Trophoblast cell (in vitro differentiated cells and primary cell): ENCODE data around the gene KPNA6.

Source experiments
- DNase-seq, 2 donors: peaks; one replicate each; pipeline ENCODE4 v3.0.0-alpha.2; 2016
- H2AFZ ChIP-seq: 2 replicates; pipeline ENCODE4 v1.6.1; 2013; ENCODE audit warnings: low read length, moderate library complexity, mild to moderate bottlenecking; ENCODE audit not compliant: insufficient read depth, poor library complexity
- H2AK5ac ChIP-seq: 2 replicates; pipeline ENCODE4 v1.6.1; 2013; ENCODE audit warnings: mild to moderate bottlenecking, low read length
- H2BK120ac ChIP-seq: 2 replicates; pipeline ENCODE4 v1.6.1; 2013; ENCODE audit warnings: low read length, mild to moderate bottlenecking, moderate library complexity; ENCODE audit not compliant: insufficient read depth, poor library complexity
- H2BK12ac ChIP-seq: 2 replicates; pipeline ENCODE4 v1.6.1; 2013; ENCODE audit warnings: mild to moderate bottlenecking, low read length, moderate library complexity
- H2BK5ac ChIP-seq: 2 replicates; pipeline ENCODE4 v1.6.1; 2013; ENCODE audit warnings: low read length, low read depth, moderate library complexity, mild to moderate bottlenecking; ENCODE audit not compliant: poor library complexity
- H3K14ac ChIP-seq: 2 replicates; pipeline ENCODE4 v1.6.1; 2013; ENCODE audit warnings: mild to moderate bottlenecking, low read length
- H3K18ac ChIP-seq: 2 replicates; pipeline ENCODE4 v1.6.1; 2013; ENCODE audit warnings: mild to moderate bottlenecking, low read length
- H3K23ac ChIP-seq: 2 replicates; pipeline ENCODE4 v1.6.1; 2013; ENCODE audit warnings: low read length
- H3K27ac ChIP-seq: 2 replicates; pipeline ENCODE4 v1.5.1; 2013; ENCODE audit warnings: low read depth, mild to moderate bottlenecking, inconsistent platforms, low read length, moderate library complexity
- H3K27me3 ChIP-seq: 2 replicates; pipeline ENCODE4 v1.6.1; 2013; ENCODE audit warnings: inconsistent platforms, mild to moderate bottlenecking, low read length, moderate library complexity; ENCODE audit not compliant: insufficient read depth
- H3K36me3 ChIP-seq, 2 experiments: 1 replicate in 1 of 2; 2 replicates in 1 of 2; pipeline ENCODE4 v1.6.1; 2013; ENCODE audit warnings: low read length in 2 of 2, mild to moderate bottlenecking in 2 of 2, moderate library complexity in 1 of 2; ENCODE audit not compliant: insufficient read depth in 2 of 2, control insufficient read depth in 1 of 2
- H3K4ac ChIP-seq: 2 replicates; pipeline ENCODE4 v1.6.1; 2013; ENCODE audit warnings: low read depth, mild to moderate bottlenecking, low read length, moderate library complexity
- H3K4me1 ChIP-seq, 2 experiments: 1 replicate in 1 of 2; 2 replicates in 1 of 2; pipeline ENCODE4 v1.6.1; 2013; ENCODE audit warnings: low read length in 2 of 2, mild to moderate bottlenecking in 2 of 2, moderate library complexity in 1 of 2; ENCODE audit not compliant: insufficient read depth in 2 of 2, control insufficient read depth in 1 of 2
- H3K4me2 ChIP-seq: 2 replicates; pipeline ENCODE4 v1.6.1; 2013; ENCODE audit warnings: inconsistent platforms, mild to moderate bottlenecking, low read length, moderate library complexity
- H3K4me3 ChIP-seq: 2 replicates; pipeline ENCODE4 v1.5.1; 2013; ENCODE audit warnings: mild to moderate bottlenecking, low read depth, low read length, inconsistent platforms
- H3K79me1 ChIP-seq: one replicate; pipeline ENCODE4 v1.6.1; 2013; ENCODE audit warnings: low read length
- H3K79me2 ChIP-seq: 2 replicates; pipeline ENCODE4 v1.6.1; 2013; ENCODE audit warnings: low read length, mild to moderate bottlenecking; ENCODE audit not compliant: control insufficient read depth, insufficient read depth, poor library complexity
- H3K9ac ChIP-seq: 2 replicates; pipeline ENCODE4 v1.6.1; 2013; ENCODE audit warnings: mild to moderate bottlenecking, low read length
- H3K9me3 ChIP-seq: 2 replicates; pipeline ENCODE4 v1.6.1; 2013; ENCODE audit warnings: low read depth, mild to moderate bottlenecking, control low read depth, inconsistent platforms, low read length; ENCODE audit not compliant: insufficient read depth
- H4K12ac ChIP-seq: 2 replicates; pipeline ENCODE4 v1.6.1; 2013; ENCODE audit warnings: low read depth, mild to moderate bottlenecking, low read length, moderate library complexity
- H4K8ac ChIP-seq: 2 replicates; pipeline ENCODE4 v1.6.1; 2013; ENCODE audit warnings: low read depth, mild to moderate bottlenecking, low read length, moderate library complexity
- H4K91ac ChIP-seq: one replicate; pipeline ENCODE4 v1.6.1; 2013; ENCODE audit warnings: low read depth, mild to moderate bottlenecking, low read length, moderate library complexity
- WGBS: extraction: QIAGEN DNeasy Blood & Tissue Kit; methylation state at CpG from one replicate; pipeline ENCODE4 v1.1.7; 2013; ENCODE audit warnings: missing lambda C conversion rate; ENCODE audit not compliant: insufficient read length, insufficient coverage; ENCODE audit errors: extremely low coverage; 5-methylcytosine and 5-hydroxymethylcytosine counted together

Gene KPNA6

DNA sequence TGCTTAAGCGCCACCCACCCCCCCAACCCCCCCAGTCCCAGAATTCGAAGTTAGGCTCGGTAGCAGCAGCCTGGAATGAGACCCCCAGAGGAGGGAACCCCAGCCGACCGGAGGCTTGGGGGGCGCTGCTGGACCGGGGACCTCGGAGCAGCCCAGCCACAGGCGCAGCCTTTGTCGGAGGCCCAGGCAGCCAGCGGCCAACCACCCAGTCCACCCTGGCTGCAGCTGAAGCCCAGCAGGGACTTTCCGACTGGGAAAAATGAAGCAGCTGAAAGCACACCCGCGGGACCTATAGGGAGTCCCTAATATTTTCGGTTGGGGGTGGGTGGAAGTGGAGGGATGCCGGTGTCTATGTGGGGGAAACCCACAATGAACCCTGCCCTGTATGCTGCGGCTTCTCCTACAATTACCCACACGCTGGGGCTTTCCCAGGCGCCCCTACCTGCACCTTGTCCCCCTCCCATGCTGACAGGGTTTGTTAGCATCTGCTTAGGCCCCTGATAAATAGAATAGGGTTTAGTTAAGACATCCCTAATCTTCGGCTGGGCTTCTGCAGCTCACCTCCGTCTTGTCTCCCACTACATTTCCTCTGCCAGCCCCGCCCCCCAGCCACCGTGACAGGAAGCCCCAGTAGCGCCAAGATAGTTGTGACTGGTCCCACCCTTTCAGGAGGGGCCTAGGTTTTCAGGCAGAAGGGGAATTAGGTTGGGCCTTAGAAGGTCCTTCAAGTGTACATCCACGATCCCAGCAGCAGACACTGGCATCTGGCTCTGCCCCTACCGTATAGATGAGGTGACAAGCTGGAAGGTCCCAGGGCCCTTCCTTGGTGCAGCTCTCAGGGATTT, 93.4 kb downstream of the KPNA6 start:
- H3K9ac ChIP-seq, result peak overlapping the region; percentile 7
- peaks cover 17% of the 10 kb centered on the region for H3K79me1 ChIP-seq
- no peak overlapping the region for H3K18ac ChIP-seq
- H3K9me3 ChIP-seq, result no peaks in the 10 kb centered on the region
- no peaks in the 10 kb centered on the region for H3K27me3 ChIP-seq
- H4K91ac ChIP-seq, result no peak overlapping the region
- no peak overlapping the region for H2BK5ac ChIP-seq
- peak overlapping the region; percentile 67 for H3K4me3 ChIP-seq
- H3K79me2 ChIP-seq, result peaks cover 4% of the 10 kb centered on the region
- DNase-seq, result peak in 1 of 2 donors; percentile 34
- H3K4ac ChIP-seq, result no peak overlapping the region
- no peak overlapping the region for H2AK5ac ChIP-seq
- H3K14ac ChIP-seq, result no peak overlapping the region
- H4K8ac ChIP-seq, result peak overlapping the region; percentile 33
- H2BK120ac ChIP-seq, result no peak overlapping the region
- H2BK12ac ChIP-seq, result no peak overlapping the region
- H3K23ac ChIP-seq, result no peak overlapping the region
- peak overlapping the region; percentile 94 for H3K4me2 ChIP-seq
- H4K12ac ChIP-seq, result no peak overlapping the region
- no peak overlapping the region for H2AFZ ChIP-seq
- no peak overlapping the region for H3K27ac ChIP-seq
- no CpG with 5 or more reads among the region's 26 CpGs for WGBS
- H3K36me3 ChIP-seq, result peaks cover 11 to 18% of the 10 kb centered on the region in 2 experiments
- peaks cover 15% of the 10 kb centered on the region in 2 experiments for H3K4me1 ChIP-seq

- Histone ChIP-seq H3K4me1 (peaks cover 16 to 19% of the 10 kb centered on the region in 2 experiments), H4K8ac (peak overlapping the region; percentile 66), H3K27me3 (no peaks in the 10 kb centered on the region), H4K12ac (peak overlapping the region; percentile 58), H3K18ac (peak overlapping the region; percentile 7), H3K27ac (no peak overlapping the region), H3K4me3 (peak overlapping the region; percentile 73), H3K23ac (no peak overlapping the region), H3K79me2 (peaks cover 4% of the 10 kb centered on the region), H3K14ac (peak overlapping the region; percentile 30), H3K4ac (no peak overlapping the region), H2BK120ac (no peak overlapping the region), H2BK12ac (peak overlapping the region; percentile 16), H3K9me3 (no peaks in the 10 kb centered on the region), H3K36me3 (peaks cover 0 to 8% of the 10 kb centered on the region in 2 experiments), H3K79me1 (peaks cover 17% of the 10 kb centered on the region), H2AK5ac (no peak overlapping the region), H2BK5ac (no peak overlapping the region), H2AFZ (peak overlapping the region; percentile 80), H3K9ac (peak overlapping the region; percentile 18), H4K91ac (peak overlapping the region; percentile 21), H3K4me2 (peak overlapping the region; percentile 84)
- DNase-seq, result peak in 1 of 2 donors; percentile 33
- no CpG with 5 or more reads among the region's 26 CpGs for WGBS
These were observed 97.1 kb downstream of the KPNA6 start for GRCh38 chr1:32204943-32205361.

DNA sequence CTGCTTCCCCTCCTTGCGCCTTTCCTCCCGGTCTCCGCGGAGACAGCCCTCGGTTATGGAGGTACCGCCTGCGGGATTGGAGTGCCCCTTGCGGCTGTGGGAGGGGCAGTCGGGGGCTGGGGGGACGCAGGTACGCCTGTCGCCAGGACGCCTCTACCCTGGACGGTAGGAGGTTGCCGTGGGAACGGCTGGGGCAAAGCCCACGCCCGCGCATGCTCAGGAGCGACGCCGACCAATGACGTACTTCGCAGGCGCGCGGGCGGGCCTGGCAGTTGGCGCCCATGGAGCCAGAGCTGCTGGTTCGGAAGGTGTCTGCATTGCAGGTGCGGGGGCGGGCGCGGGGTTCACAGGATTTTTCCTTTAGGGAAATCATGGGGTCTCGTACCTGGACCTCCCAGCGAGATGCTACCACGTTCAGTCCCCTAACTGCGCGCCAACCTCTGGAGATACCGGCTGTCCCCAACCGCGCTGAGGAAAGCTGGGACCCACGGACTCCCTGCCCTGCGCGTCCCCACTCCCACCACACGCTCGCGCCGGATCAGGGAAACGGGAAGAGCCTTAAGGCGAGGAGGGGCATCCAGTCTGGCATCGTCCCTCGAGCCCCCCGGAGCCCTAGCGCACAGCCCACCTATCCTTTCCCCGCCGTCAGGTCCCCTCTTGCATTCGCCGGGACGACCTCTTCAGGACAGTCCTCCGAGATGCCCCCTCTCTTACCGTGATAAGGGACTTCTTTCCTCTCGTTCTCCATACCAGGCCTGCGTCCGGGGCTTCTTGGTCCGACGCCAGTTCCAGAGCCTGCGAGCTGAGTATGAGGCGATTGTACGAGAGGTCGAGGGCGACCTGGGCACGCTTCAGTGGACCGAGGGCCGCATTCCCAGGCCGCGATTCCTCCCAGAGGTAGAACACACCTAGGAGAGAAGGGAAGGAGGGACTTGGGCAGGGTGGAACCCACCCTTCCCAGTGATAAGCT, 97.8 kb downstream of the KPNA6 start, which contains the start of gene IQCC:
TSS of gene IQCC (plus strand) at position 271 of the 970 bp plus-strand sequence. CDS start at position 282, 11 bp downstream.
- peak within 1 kb of the TSS; percentile 84 for H3K4me2 ChIP-seq
- peaks cover 15% of the 10 kb centered on the region for H3K79me1 ChIP-seq
- H2AK5ac ChIP-seq, result peak within 1 kb of the TSS; percentile 10
- H4K12ac ChIP-seq, result peak within 1 kb of the TSS; percentile 58
- no peaks in the 10 kb centered on the region for H3K27me3 ChIP-seq
- no peak within 1 kb of the TSS for H2BK5ac ChIP-seq
- peak within 1 kb of the TSS; percentile 16 for H2BK12ac ChIP-seq
- H3K9ac ChIP-seq, result peak within 1 kb of the TSS; percentile 84
- peak within 1 kb of the TSS; percentile 73 for H3K4me3 ChIP-seq
- H3K23ac ChIP-seq, result no peak within 1 kb of the TSS
- peaks cover 16 to 19% of the 10 kb centered on the region in 2 experiments for H3K4me1 ChIP-seq
- H4K8ac ChIP-seq, result peak within 1 kb of the TSS; percentile 85
- H2BK120ac ChIP-seq, result peak within 1 kb of the TSS; percentile 6
- peak within 1 kb of the TSS; percentile 51 for H3K4ac ChIP-seq
- peak within 1 kb of the TSS; percentile 77 for H3K14ac ChIP-seq
- no CpG with 5 or more reads among the region's 77 CpGs for WGBS
- peak within 1 kb of the TSS; percentile 76 for H4K91ac ChIP-seq
- no peaks in the 10 kb centered on the region for H3K9me3 ChIP-seq
- H3K36me3 ChIP-seq, result peaks cover 0 to 8% of the 10 kb centered on the region in 2 experiments
- H3K18ac ChIP-seq, result peak within 1 kb of the TSS; percentile 9
- H3K79me2 ChIP-seq, result peaks cover 4% of the 10 kb centered on the region
- peak within 1 kb of the TSS; percentile 80 for H2AFZ ChIP-seq
- no peak within 1 kb of the TSS for H3K27ac ChIP-seq
- DNase-seq, result peak; percentile 90 to 96

DNA sequence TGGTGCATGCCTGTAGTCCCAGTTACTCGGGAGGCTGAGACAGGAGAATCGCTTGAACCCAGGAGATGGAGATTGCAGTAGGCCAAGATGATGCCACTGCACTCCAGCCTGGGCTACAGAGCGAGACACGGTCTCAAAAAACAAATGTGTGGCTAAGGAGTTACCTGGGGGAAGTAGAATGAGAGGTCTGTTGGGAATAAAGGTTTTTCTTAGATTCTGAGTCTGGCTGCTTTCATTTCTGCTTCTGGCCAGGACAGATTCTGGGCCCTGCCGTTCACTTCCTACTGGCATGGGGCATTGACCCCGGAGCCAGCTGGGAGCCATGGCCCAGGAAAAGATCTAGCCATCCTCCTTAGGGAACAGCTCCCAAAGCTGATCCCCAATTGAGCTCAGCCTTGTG, 100.6 kb downstream of the KPNA6 start:
- DNase-seq, result no peak
- Histone ChIP-seq H3K79me1 (peaks cover 8% of the 10 kb centered on the region), H3K27ac (no peak overlapping the region), H3K4ac (no peak overlapping the region), H2AK5ac (no peak overlapping the region), H3K36me3 (peaks cover 3 to 8% of the 10 kb centered on the region in 2 experiments), H2BK120ac (no peak overlapping the region), H4K91ac (no peak overlapping the region), H4K8ac (no peak overlapping the region), H3K18ac (no peak overlapping the region), H2AFZ (no peak overlapping the region), H3K9me3 (no peaks in the 10 kb centered on the region), H3K27me3 (no peaks in the 10 kb centered on the region), H3K4me3 (no peak overlapping the region), H2BK5ac (no peak overlapping the region), H3K14ac (no peak overlapping the region), H4K12ac (no peak overlapping the region), H3K9ac (no peak overlapping the region), H3K23ac (no peak overlapping the region), H3K79me2 (peaks cover 4% of the 10 kb centered on the region), H3K4me1 (peaks cover 10 to 13% of the 10 kb centered on the region in 2 experiments), H3K4me2 (no peak overlapping the region), H2BK12ac (no peak overlapping the region)
- WGBS, result no CpG with 5 or more reads among the region's 6 CpGs
